Lower leg skin (tissue), 3 donors: ENCODE results near the gene GSG1L.

Experiments used
- CTCF ChIP-seq, 3 donors: fragments of 450-650 bp; IDR thresholded peaks; one replicate each; pipeline ENCODE4 v1.5.1; 2016; ENCODE audit warnings: antibody characterized with exemption in 3 of 3, mild to moderate bottlenecking in 3 of 3, moderate library complexity in 2 of 3
- POLR2A ChIP-seq, 2 donors: fragments of 450-650 bp; IDR thresholded peaks; one replicate each; pipeline ENCODE4 v1.6.1; 2016 to 2017; ENCODE audit warnings: antibody characterized with exemption in 2 of 2, mild to moderate bottlenecking in 1 of 2, moderate library complexity in 1 of 2

- no peak for TF ChIP-seq CTCF (IDR thresholded peaks at IDR 0.05)
- TF ChIP-seq POLR2A (IDR thresholded peaks at IDR 0.05), result no peak
These were observed 293.8 kb downstream of the GSG1L start for GRCh38 chr16:27769561-27770255.
